Ovary (tissue), 9 donors: ENCODE measurements around the gene CADM2. TPM values are rescaled to one million over a fixed set of nuclear protein-coding genes. Genes with fewer than 3 reads are reported as not detected.

Experiments used
- DNase-seq, 5 donors: peaks; one replicate each; pipeline ENCODE4 v3.0.0-alpha.2; 2019 to 2020
- H3K27ac ChIP-seq, 2 donors: fragments of 200-600 bp; one replicate each; pipeline versions ENCODE4 v1.5.1 to v1.8.0; 2019 to 2022
- H3K27me3 ChIP-seq: fragments of 200-600 bp; one replicate; pipeline ENCODE4 v1.8.0; 2022
- H3K36me3 ChIP-seq: fragments of 200-600 bp; sonication (generic); one replicate; pipeline ENCODE4 v1.5.1; 2019
- H3K4me1 ChIP-seq: one replicate; pipeline ENCODE4 v1.8.1; 2013; ENCODE audit warnings: mild to moderate bottlenecking, moderate library complexity; ENCODE audit not compliant: insufficient read depth
- H3K4me3 ChIP-seq: fragments of 200-600 bp; sonication (generic); one replicate; pipeline ENCODE4 v1.5.1; 2017
- H3K9me3 ChIP-seq, 2 donors: fragments of 200-600 bp in 1 of 2; sonication (generic) in 1 of 2; one replicate each; pipeline versions ENCODE4 v1.5.1 to v1.8.1; 2013 to 2019; ENCODE audit warnings: mild to moderate bottlenecking in 1 of 2, moderate library complexity in 1 of 2
- EP300 ChIP-seq: sonication (generic); formaldehyde crosslinking; IDR thresholded peaks from one replicate; pipeline ENCODE4 v1.6.1; 2017; ENCODE audit warnings: antibody characterized with exemption
- POLR2A ChIP-seq: fragments of 450-650 bp; IDR thresholded peaks from one replicate; pipeline ENCODE4 v1.6.1; 2017; ENCODE audit warnings: antibody characterized with exemption, mild to moderate bottlenecking, moderate library complexity
- WGBS, 3 donors: extraction: QIAGEN DNeasy Blood & Tissue Kit in 1 of 3; methylation state at CpG; one replicate each; pipeline versions ENCODE4 v1.1.5 to v1.1.7; 2013 to 2017; 5-methylcytosine and 5-hydroxymethylcytosine counted together
- intact Hi-C, 4 donors: fragments of 100-400 bp; cut with DNase I; formaldehyde crosslinking; loops; one replicate each; pipeline versions ENCODE4 v1.11.0 to v1.15.1; 2022 to 2023
- polyA plus RNA-seq, 2 donors: library from polyadenylated mRNA; stranded (reverse); fragments of 200-250 nt in 1 of 2; fragments of 350-450 nt in 1 of 2; fragmentation: Illumina TruSeq in 1 of 2; extraction: RNeasy Lipid Tissue Mini Kit (QIAGEN cat#74804) in 1 of 2; gene quantifications; one replicate each; pipeline ENCODE4 v1.2.3, GENCODE V29; 2013 to 2014
- total RNA-seq, 7 donors: library from RNA; depleted of rRNA in 2 of 7; stranded (reverse); fragments of >200 nt in 2 of 7; fragmentation: NEBNext Ultra II Directional in 3 of 7; extraction: Animal tissue kit (Norgen Biotek cat#: 25700) in 3 of 7; gene quantifications; one replicate each; pipeline versions ENCODE4 v1.1.0 to v1.2.4, GENCODE V29; 2016 to 2023
- TF ChIP-seq, protein P1 (sequence below), 3 donors: fragments of 450-650 bp in 2 of 3; fragments of 200-600 bp in 1 of 3; IDR thresholded peaks; one replicate each; pipeline versions ENCODE4 v1.5.1 to v1.8.0; 2016 to 2022; ENCODE audit warnings: antibody characterized with exemption in 3 of 3, mild to moderate bottlenecking in 1 of 3
- donor health status: DM: no; HTN: no; CAD: no; lungs with moderate emphysema.
- donor health status: DM: no; HTN: no; CAD: no.
- donor health status: Bipolar disorder and iron deficiency.
- donor health status: DM: yes; HTN: yes; CAD: no.
- donor health status: DM: no; HTN: no; CAD: no.
- donor health status: DM: yes; HTN: yes; CAD: no.

Gene CADM2
- total and polyA plus RNA-seq, 9 donors, result 0.20 to 1.9 (median 0.69) TPM

- H3K9me3 ChIP-seq, result no peaks in the 10 kb centered on the region
- H3K36me3 ChIP-seq, result no peaks in the 10 kb centered on the region
- H3K4me1 ChIP-seq, result no peaks in the 10 kb centered on the region
- H3K27me3 ChIP-seq, result no peaks in the 10 kb centered on the region
- TF ChIP-seq POLR2A (no peak), EP300 (no peak)
- TF ChIP-seq, protein P1, sequence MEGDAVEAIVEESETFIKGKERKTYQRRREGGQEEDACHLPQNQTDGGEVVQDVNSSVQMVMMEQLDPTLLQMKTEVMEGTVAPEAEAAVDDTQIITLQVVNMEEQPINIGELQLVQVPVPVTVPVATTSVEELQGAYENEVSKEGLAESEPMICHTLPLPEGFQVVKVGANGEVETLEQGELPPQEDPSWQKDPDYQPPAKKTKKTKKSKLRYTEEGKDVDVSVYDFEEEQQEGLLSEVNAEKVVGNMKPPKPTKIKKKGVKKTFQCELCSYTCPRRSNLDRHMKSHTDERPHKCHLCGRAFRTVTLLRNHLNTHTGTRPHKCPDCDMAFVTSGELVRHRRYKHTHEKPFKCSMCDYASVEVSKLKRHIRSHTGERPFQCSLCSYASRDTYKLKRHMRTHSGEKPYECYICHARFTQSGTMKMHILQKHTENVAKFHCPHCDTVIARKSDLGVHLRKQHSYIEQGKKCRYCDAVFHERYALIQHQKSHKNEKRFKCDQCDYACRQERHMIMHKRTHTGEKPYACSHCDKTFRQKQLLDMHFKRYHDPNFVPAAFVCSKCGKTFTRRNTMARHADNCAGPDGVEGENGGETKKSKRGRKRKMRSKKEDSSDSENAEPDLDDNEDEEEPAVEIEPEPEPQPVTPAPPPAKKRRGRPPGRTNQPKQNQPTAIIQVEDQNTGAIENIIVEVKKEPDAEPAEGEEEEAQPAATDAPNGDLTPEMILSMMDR (IDR thresholded peaks at IDR 0.05), result no peak
- intact Hi-C loops, result no loop called here
- no peak for DNase-seq
- 87 to 91% (median 89%) methylated on average over 4 of the region's 4 CpGs for WGBS, 3 donors
- H3K27ac ChIP-seq, result no peak overlapping the region
- no peak overlapping the region for H3K4me3 ChIP-seq
These were observed 822.0 kb downstream of the CADM2 start for GRCh38 chr3:85780806-85781205.

- 0 to 4% (median 0%) methylated on average over 1 of the region's 1 CpG for WGBS, 3 donors
These were observed 823.0 kb downstream of the CADM2 start for GRCh38 chr3:85781806-85782205.

GRCh38 chr3:85783291-85783690, 824.5 kb downstream of the CADM2 start:
- H3K36me3 ChIP-seq, result no peaks in the 10 kb centered on the region
- H3K27ac ChIP-seq, result no peak overlapping the region
- 40 to 69% (median 65%) methylated on average over 2 of the region's 2 CpGs for WGBS, 3 donors
- H3K9me3 ChIP-seq, result no peaks in the 10 kb centered on the region
- intact Hi-C loops, result no loop called here
- TF ChIP-seq EP300 (no peak), POLR2A (no peak)
- TF ChIP-seq, protein P1 (IDR thresholded peaks at IDR 0.05), result no peak
- H3K4me3 ChIP-seq, result no peak overlapping the region
- no peaks in the 10 kb centered on the region for H3K4me1 ChIP-seq
- no peaks in the 10 kb centered on the region for H3K27me3 ChIP-seq
- no peak for DNase-seq

More at GRCh38 chr3:85781806-85782205, 823.0 kb downstream of the CADM2 start:
- no peak overlapping the region for H3K4me3 ChIP-seq
- intact Hi-C loops, result no loop called here
- H3K27me3 ChIP-seq, result no peaks in the 10 kb centered on the region
- no peaks in the 10 kb centered on the region for H3K4me1 ChIP-seq
- H3K36me3 ChIP-seq, result no peaks in the 10 kb centered on the region
- H3K9me3 ChIP-seq, result no peaks in the 10 kb centered on the region
- DNase-seq, result no peak
- no peak overlapping the region for H3K27ac ChIP-seq
- TF ChIP-seq POLR2A, result no peak
- no peak for TF ChIP-seq EP300
- TF ChIP-seq, protein P1 (IDR thresholded peaks at IDR 0.05), result no peak

- no peak overlapping the region for H3K4me3 ChIP-seq
- H3K36me3 ChIP-seq, result no peaks in the 10 kb centered on the region
- H3K27me3 ChIP-seq, result no peaks in the 10 kb centered on the region
- DNase-seq, result no peak
- no peak overlapping the region for H3K27ac ChIP-seq
- no peaks in the 10 kb centered on the region for H3K4me1 ChIP-seq
- H3K9me3 ChIP-seq, result no peaks in the 10 kb centered on the region
- WGBS, 3 donors, result 68 to 80% (median 80%) methylated on average over 4 of the region's 4 CpGs
- no peak for TF ChIP-seq POLR2A
- no peak for TF ChIP-seq EP300
- TF ChIP-seq, protein P1 (IDR thresholded peaks at IDR 0.05), result no peak
- intact Hi-C loops, result no loop called here
These were observed 827.0 kb downstream of the CADM2 start for GRCh38 chr3:85785766-85786165.
